GM19468 (cell line): ENCODE results near the gene TNFRSF1A.

ENCODE experiments used
- ATAC-seq: cut with Tn5 transposase; IDR thresholded peaks from one replicate; pipeline ENCODE4 v1.9.1; 2021; ENCODE audit warnings: mild to moderate bottlenecking, moderate library complexity, moderate number of reproducible peaks; ENCODE audit not compliant: unreplicated experiment; ENCODE audit errors: extremely low read depth

The TNFRSF1A gene

GRCh38 chr12:6341417-6342139 lies at the start of gene TNFRSF1A:
TSS of gene TNFRSF1A (minus strand) at chr12:6342076. CDS start at chr12:6341814, 262 bp downstream.
- no peak for ATAC-seq

- no peak for ATAC-seq
These were observed 49.1 kb upstream of the TNFRSF1A start for GRCh38 chr12:6391013-6391412.

- no peak for ATAC-seq
These were observed 48.4 kb upstream of the TNFRSF1A start for GRCh38 chr12:6390084-6390799.

DNA sequence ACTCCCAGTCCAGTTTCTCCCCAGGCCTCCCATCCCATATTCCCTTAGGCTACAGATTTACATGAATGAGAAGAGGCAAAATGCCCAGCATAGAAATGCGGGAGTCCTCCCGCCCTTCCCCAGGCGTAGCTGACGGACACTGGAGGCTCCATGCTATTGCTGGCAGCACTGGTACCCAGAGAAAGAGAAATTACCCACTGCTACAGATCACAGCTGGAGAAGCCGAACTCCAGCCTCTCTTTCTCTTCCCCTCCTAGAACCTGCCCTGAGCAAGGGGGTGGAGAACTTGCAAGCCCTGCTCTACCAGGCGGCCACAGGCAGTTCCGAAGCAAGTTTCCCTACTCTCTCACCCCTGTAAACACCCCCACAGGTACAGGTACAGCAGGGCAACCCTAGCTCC lies 45.7 kb upstream of the TNFRSF1A start:
- ATAC-seq: no peak

DNA sequence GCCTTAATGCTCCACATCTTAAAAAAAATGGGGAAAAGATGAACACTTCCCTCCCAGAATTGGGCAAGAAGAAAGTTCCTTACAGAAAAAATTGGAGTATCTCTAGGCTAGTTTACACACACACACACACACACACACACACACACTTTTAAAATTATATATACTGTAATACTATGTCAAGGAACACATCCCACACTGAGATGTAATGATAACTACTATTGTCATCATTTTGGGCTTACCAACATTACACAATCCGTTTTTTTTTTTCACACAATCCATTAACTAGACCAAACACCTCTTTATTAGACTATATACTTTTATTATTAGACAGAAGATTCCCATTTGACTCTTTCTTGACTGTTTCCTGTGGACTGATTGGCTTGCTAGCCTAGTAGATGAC lies 44.6 kb upstream of the TNFRSF1A start:
- ATAC-seq: no peak

DNA sequence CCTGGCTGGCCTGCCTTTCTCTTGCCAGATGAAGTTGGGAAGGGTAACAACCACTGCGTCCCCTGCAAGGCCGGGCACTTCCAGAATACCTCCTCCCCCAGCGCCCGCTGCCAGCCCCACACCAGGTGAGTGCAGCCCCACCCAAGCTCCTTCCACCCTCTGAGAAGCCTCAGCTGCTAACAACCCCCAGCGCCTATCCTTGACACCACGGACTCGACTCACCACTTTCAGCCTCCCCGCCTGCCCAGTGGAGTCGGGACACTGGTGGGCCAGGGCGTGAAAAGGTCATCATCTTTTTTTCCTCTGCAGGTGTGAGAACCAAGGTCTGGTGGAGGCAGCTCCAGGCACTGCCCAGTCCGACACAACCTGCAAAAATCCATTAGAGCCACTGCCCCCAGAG lies 44.2 kb upstream of the TNFRSF1A start:
- ATAC-seq: no peak

- no peak for ATAC-seq
These were observed 42.9 kb upstream of the TNFRSF1A start for GRCh38 chr12:6384499-6385436.

- no peak for ATAC-seq
These were observed 42.0 kb upstream of the TNFRSF1A start, which contains the start of gene LTBR for GRCh38 chr12:6383572-6384498. TSS of gene LTBR (plus strand) at chr12:6384162. CDS start at chr12:6384359, 197 bp downstream.

GRCh38 chr12:6382982-6383381 lies 41.1 kb upstream of the TNFRSF1A start:
- no peak for ATAC-seq

DNA sequence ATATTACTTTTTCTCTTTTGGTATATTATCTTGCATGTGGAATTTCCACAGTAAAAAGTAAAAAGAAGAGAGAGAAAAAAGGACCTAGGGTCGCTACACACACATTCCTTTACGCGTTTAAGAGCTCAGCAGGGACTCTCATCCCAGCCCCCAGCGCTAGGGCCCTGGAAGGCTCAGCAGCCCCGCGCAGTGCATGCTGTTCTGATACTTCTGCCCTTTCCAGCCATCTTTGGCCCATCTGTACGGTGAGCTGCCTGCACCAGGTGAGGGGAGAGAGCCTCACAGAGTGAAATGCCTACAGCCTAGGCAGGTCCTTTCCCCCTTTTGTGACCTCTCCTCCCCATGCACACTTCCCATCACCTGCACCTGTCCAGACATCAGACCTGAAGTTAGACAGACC lies 40.5 kb upstream of the TNFRSF1A start:
- ATAC-seq: no peak

- no peak for ATAC-seq
These were observed 38.6 kb upstream of the TNFRSF1A start for GRCh38 chr12:6380141-6381121.

DNA sequence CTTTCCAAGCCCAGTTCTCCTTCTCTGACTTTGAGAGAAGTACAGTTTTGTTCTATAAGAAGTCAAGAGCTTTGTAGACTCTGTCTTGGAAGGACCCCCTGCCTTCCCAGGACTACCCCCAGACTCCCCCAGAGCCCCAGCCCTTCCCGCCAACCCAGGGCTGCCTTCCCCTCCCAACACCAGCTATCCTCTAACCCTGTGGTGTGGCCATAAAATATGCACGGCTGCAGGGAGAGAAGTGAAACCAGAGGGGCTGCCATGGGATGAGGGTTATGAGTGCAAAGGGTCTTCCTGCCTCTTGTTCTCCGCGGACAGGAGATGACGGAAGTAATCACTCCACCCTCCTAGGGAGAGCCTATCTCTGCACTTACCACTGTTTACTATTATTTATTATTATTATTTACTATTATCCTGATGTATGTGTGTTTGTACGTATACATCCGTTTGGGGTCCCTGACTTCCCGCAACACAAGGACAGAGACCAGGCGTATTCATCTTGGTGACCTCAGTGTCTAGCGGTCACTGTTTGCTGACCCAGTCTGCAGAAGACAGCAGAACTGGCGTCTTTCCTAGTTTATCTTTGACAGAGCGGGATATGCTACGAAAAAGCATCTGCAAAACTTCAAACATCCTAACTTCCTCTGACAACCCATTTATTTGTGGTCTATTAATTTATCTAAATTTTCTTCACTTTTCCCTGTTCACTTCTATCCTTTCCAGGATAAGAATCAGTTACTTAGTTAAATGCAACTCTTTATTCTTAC lies 37.0 kb upstream of the TNFRSF1A start:
- no peak for ATAC-seq

DNA sequence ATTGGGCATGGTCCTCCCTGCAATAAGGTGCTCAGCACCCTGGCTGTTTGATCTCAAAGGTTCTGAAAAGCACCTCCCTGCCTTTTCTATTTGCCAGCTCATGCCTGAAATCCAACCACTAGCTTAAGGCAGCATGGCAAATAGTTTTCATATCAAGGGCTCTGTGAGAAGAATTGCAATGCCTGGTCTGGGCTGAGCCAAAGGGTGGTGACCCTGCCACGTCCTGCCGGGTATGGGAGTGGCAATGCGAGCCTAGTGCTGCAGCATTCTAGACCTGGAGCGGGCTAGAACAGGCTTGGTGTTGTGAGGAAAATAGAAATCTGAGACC lies 35.8 kb upstream of the TNFRSF1A start:
- ATAC-seq: no peak

DNA sequence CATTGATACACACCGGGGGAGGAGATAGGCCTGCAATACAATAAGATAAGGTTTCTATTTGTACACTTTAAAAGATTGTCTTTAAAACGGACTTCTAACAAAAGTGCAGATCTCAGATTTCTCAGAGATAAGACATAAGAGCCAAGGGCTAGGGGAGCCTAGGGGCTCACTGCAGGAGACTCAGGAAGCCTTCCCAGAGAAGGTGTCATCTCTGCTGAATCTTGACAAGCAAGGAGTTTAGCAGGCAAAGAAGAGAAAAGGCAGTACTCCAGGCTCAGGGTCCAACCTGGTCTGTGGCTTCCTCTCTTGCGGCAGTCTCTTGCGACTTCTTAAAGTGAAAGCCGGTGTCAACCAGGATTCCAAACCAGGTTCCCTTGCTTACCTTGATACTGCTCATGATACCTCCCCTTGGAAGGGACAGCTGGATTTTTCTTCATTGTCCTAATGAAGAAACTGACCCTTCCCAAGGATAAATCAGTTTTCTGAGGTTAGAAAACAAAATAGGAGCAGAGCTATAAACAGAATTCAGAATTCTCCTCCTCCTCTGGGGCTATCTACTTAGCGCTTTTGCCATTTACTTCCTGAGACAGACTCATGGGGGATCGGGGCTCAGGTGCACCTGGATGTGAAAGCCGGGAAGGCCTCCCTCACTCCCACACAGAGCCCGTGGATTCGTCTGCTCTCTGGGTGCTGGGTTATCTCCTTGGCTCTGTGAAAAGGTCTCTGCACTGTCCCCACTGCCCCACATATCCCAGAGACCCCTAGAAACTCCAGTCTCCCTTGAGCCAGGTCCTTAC lies 35.2 kb upstream of the TNFRSF1A start:
- no peak for ATAC-seq

DNA sequence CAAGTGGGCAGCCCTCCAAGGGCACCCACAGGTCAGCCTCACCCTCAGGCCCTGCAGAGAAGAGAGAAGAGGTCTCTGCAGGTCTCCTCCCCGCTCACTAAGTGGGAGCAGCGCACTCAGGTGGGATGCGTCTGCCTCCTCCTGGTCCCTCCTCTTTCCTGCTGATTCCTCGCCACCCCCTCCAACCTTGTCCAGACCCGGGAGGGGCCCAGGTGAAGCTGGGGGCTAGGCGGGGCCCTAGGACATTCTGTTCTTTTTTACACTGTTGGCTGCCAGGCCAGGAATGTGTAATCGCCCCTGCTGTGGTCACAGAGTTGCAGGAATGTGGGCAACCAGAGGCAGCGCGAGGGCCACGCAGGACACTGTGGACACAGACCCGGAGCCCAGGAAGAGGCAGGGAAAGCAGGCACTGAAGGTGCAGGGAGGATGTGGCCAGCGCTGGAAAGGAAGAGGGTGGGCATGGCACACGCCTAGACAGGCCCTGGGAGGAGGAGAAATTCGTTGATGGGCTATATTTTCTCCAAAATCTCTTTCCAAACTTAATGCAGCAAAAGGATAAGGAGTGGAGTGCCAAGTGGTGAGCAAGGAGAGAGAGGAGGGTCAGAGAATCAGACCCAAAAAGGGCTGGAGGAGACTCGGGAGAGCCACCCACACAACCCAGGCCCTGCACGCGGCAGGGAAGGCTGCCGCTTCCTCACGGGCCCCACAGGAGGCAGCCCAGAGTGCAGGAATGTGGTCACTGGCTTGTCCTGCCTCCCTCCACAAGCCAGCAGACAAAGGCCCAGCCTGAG lies 34.4 kb upstream of the TNFRSF1A start:
- no peak for ATAC-seq
